ENCODE results near the gene NLRP1.

DNA sequence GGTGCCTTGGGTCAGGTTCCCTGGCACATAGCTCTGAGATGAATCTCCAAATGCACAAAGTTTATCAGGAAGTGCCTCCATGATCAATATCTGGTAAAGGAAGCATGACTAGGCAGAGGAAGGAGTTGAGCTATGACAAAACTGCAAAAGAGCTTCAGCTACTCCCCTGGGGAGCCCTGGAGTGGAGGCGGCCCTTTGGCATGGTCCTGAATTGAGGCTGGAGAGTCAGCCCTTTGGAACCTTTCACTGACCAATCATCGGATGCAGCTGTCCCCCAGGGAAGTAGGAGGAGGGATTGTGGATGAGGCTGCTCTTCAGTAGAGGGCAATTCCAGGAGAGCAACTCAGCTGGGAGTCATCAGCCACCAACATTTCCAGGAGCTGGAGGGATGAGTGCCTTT, 46.1 kb upstream of the NLRP1 start:
- TF ChIP-seq PLRG1 (conservative IDR thresholded peaks at IDR 0.05) (no peak), ETV5 (CRISPR knock-in tag; IDR thresholded peaks at IDR 0.05; ENCODE audit: borderline replicate concordance) (no peak)

All from HepG2 (cell line).